GM19023 (cell line): ENCODE results near the gene HMCN2.

ENCODE experiments used
- ATAC-seq: cut with Tn5 transposase; IDR thresholded peaks from one replicate; pipeline ENCODE4 v1.9.1; 2021; ENCODE audit warnings: mild to moderate bottlenecking, moderate library complexity; ENCODE audit not compliant: unreplicated experiment

The HMCN2 gene

DNA sequence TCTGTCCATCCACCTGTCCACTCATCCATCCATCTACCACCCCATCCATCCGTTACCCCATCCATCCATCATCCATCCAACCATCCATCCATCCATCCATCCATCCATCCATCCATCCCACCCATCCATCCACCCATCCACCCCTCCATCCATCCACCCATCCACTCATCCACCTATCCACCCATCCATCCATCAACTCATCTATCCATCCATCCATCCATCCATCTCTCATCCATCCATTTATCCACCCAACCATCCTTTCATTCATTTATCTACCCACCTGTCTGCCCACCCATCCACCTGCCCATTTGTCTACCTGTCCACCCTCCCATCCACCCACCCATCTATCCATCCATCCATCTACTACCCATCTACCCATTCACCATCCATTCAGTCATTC is 95.1 kb downstream of the HMCN2 start:
- no peak for ATAC-seq

DNA sequence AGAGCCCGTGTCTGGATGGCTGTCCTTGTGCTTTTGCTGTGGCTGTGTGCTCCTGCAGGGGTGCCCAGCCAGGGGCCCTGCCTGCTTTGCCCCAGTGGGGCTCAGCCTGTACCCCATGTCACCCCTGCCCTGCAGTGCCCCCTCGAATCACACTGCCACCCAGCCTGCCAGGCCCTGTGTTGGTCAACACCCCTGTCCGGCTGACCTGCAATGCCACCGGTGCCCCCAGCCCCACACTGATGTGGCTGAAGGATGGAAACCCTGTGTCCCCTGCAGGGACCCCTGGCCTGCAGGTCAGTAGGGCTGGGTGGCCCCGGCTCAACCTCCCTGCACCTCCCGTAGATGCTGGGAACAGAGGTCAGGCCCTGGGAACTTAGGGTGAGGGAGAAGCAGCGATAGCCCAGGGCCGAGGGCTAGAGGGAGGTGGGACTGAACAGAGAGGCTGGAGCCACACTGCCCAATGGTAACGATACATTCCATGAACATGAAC is 96.4 kb downstream of the HMCN2 start:
- ATAC-seq, result no peak

DNA sequence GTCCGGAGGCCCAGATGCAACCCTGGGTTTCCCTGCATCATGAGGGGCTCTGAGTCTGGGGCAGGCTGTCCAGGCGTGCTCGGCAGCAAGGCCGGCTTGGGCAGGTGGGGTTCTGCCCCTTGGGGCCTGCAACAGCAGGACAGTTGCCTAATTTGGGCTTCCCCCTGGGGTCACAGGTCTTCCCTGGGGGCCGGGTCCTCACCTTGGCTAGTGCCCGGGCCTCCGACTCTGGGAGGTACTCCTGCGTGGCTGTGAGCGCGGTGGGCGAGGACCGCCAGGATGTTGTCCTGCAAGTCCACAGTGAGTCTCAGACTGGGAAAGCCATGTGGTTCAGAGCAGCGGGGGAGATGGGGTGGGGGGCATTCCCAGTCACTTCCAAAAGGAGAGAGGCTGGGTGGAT is 97.1 kb downstream of the HMCN2 start:
- no peak for ATAC-seq

DNA sequence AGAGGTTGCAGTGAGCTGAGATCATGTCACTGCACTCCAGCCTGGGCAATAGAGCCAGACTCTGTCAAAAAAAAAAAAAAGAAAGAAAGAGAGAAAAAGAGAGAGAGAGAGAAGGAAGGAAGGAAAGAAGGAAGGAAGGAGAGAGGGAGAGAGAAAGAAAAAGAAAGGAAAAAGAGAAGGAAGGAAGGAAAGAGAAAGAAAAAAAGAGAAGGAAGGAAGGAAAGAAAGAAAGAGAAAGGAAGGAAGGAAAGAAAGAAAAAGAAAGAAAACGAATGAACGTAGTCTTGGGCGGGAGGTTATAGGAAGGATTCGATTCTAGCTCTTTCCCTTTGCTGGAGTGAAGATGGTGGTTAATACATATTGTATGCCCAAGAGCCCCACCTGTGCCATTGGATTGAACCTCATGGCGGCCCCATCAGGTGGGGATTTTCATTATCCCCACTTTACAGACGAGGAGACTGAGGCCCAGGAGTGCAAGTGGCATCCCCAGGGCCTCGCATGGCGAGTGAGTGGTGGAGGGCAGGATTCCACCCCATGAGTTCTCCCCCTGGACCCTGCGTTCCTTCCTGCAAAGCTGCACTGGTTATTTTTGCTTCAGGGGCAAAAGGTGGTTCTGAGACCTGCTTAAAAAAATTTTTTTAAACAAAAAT is 98.3 kb downstream of the HMCN2 start:
- no peak for ATAC-seq

GRCh38 chr9:130364619-130365322 is 99.2 kb downstream of the HMCN2 start:
- no peak for ATAC-seq

- no peak for ATAC-seq
Measured at GRCh38 chr9:130365323-130365721, 99.8 kb downstream of the HMCN2 start.

DNA sequence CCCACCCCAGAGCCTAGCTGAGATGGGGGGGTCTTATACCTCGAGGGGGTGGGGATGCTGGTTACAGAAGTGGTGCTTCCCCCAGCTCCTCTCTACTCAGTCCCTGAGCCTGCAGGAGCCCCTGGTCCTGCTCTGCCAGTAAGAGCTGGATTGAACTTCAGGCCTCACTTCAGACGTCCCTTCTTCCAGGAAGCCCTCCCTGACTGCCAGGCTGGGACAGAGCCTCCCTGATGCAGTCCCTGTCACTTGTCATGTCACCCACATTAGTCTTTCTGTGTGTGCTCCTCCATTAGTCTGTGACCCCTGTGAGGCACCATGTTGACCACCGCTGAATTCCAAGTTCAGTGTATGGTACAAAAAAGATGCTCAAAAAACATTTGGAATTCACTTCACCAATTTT is 100.5 kb downstream of the HMCN2 start:
- ATAC-seq, result no peak

DNA sequence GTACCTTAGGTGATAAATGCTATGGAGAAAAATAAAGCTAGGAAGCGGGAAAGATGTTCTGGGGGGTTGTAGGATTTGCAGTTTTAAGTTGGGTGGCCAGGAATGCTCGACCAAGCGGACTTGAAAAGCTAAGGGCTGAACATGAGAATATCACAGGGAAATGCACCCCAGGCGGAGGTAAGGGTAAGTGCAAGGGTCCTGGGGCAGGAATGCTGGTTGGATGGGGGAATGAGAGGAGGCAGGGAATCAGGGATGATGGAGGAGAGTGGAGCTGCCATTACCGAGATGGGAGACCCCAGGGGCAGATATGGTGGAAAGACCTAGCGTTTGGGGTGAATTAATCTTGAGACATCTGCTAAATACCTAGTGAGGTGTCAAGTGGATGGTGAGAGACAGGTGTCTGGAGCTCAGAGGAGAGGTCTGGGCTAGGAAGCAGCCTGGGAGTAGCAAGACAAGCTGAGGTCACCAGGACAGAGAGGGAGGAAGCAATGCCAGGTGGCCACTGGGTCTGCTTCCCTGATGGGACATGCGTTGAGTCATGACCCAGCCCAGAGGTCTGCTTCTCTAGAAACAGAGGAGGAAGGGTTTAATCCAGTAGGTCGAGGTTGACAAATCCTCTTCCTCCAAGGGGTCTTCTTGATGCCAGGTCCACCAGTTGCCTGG is 101.5 kb downstream of the HMCN2 start:
- ATAC-seq, result no peak

GRCh38 chr9:130368631-130369103 is 103.1 kb downstream of the HMCN2 start:
- no peak for ATAC-seq

GRCh38 chr9:130370226-130370625 is 104.7 kb downstream of the HMCN2 start:
- ATAC-seq, result no peak

DNA sequence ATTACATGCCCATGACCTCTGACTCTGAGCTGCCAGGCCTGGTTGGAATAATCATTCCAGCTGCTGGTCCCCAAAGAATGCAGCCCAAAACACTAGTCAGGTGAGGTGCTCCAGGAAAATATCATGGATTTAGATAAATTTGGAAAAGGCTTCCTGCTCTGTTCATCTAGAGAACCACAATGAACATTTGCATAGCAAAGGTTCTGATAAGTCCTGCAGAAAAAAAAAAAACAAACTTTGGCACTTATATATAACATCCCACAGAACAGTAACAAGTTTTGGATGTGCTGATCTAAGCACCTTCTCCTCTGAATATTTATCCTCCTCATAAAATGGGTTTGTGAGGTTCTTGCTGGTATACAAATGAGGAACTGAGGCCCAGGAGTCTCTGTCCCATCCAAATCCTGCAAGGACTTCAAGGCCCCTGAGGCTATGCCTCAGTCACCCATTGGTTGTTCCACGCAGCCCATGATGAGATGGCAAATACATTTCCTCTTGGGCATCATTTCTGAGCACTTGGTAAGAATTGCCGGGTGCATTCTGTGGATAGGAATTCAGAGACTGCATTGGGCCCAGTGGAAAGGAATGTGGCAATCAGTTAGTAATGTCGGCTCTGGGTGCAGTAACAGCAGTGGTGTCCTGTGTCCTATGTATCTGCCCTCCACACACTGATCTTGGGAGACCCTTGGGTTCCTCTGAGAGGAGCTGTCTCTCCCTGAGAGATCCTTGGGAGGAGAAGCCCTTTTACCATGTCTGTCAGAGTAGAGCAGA is 105.8 kb downstream of the HMCN2 start:
- ATAC-seq, result no peak

- no peak for ATAC-seq
Measured at GRCh38 chr9:130372057-130372456, 106.5 kb downstream of the HMCN2 start.

GRCh38 chr9:130373679-130374325 is 108.2 kb downstream of the HMCN2 start:
- ATAC-seq, result no peak

DNA sequence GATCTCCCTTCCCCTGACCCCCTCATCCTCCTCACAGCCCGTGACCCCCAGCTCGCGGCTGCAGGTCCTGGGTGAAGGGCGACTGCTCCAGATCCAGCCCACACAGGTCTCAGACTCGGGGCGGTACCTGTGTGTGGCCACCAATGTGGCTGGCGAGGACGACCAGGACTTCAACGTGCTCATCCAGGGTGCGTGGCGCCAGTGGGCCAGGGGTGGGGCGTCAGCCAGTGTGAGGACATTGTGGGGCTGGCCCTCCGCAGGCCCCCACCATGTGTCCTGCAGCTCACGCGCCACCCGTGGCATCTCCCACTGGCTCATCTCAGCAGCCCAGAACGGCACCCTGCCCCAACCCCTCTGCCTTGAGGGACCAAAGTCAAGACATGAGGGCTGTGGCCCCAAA is 112.1 kb downstream of the HMCN2 start:
- ATAC-seq, result no peak

- ATAC-seq, result no peak
Measured at GRCh38 chr9:130378875-130379648, 113.5 kb downstream of the HMCN2 start.

GRCh38 chr9:130379649-130379970 is 114.0 kb downstream of the HMCN2 start:
- ATAC-seq, result no peak

DNA sequence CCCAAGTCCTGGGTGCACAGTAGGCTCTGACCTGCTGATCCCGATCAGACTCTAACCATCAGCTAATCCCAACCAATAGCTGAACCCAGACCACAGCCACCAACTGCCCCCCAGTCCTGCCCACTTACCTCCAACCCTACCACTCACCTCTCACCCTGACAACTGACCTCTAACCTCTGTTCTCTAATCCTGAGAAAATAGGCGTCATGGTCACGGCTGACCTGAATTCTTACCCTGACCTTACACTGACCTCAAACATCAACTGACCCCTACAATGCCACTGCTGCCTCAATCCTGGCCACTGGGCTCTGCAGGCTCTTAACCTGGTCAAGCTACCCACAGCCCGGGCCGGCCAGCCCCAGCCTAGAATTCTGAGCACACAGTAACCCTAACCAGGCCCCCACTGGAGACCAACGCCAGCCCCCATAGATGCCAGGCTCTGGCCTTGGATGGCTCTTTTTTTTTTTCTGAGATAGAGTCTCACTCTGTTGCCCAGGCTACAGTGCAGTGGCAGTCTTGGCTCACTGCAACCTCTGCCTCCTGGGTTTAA is 115.4 kb downstream of the HMCN2 start:
- ATAC-seq, result no peak

GRCh38 chr9:130381660-130382059 is 116.1 kb downstream of the HMCN2 start:
- ATAC-seq, result no peak

DNA sequence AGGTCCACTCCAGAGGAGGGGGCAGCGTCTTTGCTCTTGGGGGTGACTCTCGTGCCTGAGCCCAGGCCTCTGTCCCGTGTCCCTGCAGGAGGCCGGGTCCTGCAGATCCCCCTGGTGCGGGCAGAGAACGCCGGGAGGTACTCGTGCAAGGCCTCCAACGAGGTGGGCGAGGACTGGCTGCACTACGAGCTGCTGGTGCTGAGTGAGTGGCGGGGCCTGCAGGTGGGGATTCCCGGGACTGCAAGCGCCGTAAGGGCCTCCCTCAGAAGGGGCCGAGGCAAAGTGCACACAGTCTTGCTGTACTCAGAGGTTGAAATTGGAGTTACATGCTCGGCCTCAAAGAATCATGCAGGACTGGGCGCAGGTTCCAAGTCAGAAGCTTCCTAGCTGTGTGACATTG is 116.5 kb downstream of the HMCN2 start:
- no peak for ATAC-seq
